Eye (tissue), 1 donor: ENCODE measurements around the gene PRRX2.
A peak's percentile ranks its signal among the peaks of the same experiment; 100 is the strongest.

Experiments used
- DNase-seq: peaks from one replicate; pipeline ENCODE4 v3.0.0-alpha.2; 2015

Gene PRRX2

DNA sequence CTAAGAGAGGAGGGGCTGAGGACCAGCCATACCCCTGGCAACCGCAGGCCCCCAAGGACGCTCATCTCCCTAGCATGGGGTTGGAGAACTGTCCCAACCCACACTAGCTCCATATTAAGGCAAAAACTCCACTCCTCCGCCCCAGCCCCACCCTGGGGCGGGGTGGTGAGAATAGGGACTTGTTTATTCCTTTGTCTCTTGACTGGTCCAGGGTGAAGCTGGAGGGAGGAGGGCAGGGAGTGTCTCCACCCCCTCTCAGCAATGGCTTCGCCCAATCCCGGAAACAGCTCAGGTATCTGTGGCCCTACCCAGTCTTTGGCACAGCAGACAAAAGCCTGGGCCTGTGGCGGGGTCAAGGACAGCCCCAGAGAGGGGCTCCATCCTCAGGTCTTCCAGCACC is 16.9 kb downstream of the PRRX2 start:
- DNase-seq = no peak

DNA sequence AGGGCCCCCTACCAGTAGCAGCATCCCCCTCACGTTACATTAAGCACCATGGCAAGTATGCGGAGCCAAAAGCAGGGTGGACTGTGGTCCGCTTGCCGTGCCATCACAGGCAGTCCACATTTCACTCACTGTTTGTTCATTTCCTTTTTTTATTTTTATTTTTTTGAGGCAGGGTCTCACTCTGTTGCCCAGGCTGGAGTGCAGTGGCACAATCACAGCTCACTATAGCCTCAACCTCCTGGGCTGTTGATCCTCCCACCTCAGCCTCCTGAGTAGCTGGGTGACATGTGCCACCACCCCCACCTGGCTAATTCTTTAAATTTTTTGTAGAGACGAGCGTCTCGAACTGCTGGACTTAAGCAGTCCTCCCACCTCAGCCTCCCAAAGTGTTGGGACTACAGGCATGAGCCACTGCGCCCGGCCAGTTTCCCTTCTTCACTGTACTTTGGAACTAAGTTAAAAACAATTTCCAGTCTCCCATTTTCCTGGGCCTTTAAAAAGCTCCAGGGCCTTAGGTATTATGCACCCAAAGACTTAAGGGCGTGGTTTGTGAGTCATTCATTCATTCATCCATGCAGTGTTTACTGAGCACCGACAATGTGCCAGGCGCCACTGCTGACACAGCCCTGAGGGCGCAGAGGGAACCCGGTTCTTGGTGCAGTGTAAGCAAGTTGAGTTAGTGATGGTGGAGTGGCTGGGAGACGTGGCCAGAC is 19.9 kb downstream of the PRRX2 start:
- DNase-seq = no peak

DNA sequence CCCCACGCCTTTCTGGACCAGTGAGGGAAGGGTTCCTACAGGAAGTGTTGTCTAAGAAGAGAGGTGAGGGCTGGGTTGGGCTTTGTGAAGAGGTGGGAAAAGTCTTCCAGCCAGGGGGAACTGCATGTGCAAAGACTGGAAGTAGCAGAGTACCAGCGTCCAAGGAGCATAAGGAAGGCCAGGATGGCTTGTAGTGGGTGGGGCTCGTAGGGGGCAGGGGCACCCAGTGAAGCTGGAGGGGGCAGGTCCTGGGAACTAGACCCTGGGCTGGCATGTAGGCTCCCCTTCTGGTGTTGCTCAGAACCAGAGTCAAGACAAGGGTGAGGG is 20.4 kb downstream of the PRRX2 start:
- no peak for DNase-seq

DNA sequence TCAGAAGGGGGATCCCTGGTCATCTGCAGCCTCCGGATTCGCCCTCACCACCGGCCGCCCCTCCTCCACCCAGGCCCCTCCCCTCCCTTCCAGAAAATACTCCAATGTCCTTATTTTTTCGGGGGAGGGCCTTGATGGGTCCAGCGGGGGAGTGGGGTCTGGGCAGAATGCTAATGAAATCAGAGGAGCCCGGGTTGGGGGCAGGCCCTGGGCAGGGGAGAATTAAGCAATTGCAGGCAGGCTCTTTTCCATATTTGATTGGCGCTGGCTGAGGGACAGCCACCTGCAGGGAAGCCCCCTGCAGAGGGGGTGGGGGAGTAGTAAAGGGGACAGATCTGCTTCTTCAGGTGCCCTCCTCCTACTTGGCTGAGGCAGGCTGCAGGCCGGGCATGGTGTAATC is 21.3 kb downstream of the PRRX2 start:
- no peak for DNase-seq

DNA sequence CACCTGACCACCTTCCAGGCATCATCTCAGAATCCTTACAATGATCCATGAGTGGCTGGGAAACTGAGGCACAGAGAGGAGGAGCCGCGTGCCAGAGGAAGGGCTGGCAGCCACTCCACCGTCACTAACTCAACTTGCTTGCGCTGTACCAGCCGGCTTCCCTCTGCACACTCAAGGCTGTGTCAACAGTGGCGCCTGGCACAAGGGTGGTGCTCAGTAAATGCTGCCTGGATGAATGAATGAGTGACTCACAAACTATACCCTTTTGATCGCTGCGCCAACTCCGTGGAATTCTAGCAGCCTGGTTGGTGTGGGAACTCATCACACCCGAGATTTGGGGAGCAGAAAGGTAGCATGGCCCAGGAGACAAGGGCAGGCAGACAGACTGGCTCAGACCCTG is 21.9 kb downstream of the PRRX2 start:
- DNase-seq = no peak

DNA sequence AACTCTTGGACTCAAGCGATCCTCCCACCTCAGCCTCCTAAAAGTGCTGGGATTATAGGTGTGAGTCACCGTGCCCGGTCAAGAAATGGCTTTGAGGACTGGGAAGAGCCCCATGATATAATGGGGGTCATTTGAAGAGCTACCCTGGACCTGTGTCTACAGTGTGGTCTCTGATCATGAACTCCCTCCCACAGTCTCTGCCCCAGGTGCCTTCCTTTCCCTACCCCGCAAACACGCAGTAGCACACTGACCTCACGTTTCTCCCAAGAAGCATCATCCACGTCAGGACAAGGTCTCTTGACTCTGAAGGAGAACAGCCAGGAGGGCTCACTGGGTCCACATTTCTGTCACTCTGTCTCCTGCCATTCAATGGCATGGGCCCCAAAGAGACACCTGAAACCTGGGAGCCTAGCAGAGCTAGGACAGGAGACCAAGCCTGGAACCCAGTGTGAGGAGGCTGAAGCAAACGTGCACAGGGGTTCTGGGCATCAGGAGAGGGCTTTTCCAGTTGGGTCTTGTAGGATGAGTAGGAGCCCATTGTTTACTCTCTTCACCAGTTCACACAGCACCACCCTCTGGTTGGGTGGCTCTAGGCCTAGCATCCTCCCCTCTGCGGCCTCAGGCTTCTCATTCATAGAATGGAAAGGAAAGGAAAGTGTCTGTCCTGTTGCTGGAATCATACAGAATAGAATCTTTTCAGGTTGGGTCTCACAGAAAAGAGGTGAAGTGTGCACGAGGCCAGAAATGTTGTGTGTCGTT is 23.0 kb downstream of the PRRX2 start:
- DNase-seq = no peak

DNA sequence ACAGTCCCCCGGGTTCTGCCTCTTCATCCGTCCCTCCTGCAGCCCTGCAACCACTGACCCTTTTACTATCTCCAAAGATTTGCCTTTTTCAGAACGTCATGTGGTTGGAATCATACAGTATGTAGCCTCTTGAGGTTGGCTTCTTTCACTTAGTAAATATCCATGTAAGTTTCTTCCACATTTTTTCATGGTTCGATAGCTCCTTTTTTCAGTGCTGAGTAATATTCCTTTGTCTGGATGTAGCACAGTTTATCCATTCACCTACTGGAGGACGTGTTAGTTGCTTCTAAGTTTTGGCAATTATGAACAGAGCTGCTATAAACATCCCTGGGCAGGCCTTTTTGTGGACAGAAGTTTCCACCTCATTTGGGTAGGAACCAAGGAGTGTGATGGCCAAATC is 27.1 kb downstream of the PRRX2 start:
- no peak for DNase-seq

DNA sequence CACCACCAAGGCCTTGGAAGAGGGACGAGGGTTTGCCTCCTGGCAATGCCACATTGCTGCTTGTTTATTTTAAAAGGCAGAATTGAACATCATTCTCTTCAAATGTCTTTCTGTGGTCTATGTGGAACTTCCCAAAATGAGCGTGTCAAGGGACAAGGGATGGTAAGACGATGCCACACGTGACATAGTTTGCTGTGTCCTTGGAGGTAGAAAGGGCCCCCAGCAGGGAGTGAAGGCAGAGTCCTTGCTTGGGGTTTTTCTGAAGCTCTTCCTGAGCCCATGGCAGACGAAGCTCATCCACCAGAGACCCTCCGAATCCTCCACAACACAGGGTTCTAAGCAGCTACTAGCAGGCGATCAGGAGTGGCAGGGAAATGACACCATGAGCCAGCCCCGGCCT is 28.3 kb downstream of the PRRX2 start:
- no peak for DNase-seq

DNA sequence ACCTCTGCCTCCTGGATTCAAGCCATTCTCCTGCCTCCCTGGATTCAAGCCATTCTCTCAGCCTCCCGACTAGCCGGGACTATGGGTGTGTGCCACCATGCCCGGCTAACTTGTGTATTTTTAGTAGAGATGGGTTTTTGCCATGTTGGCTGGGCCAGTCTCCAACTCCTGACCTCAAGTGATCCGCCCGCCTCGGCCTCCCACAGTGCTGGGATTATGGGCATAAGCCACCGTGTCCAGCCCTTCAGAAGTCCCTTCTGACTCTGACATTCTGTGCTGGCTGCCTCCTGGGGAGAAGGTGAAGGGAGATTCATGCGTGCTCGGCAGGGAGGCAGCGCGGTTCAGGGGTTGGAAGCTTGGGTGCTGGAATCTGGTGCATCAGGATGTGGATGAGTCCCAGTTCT is 28.8 kb downstream of the PRRX2 start:
- DNase-seq = no peak

DNA sequence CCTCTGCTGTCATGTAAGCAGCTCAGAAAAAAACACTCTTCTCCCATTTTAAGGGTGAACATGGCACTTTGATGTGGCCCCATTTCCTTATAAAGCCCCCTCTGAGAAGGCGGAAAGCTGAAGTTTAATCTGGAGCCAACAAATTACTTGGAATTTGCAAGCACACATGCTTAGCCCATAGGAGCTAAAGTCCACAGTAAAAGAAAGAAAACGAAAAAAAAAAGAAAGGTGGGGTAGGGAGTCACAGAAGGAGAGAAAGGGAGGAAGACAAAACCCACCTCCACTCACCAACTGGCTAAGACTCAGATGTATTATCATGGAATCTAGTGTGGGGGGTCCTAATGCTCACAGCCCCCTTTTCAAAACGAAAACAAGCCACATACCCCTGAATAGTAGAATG is 30.4 kb downstream of the PRRX2 start:
- DNase-seq = no peak

DNA sequence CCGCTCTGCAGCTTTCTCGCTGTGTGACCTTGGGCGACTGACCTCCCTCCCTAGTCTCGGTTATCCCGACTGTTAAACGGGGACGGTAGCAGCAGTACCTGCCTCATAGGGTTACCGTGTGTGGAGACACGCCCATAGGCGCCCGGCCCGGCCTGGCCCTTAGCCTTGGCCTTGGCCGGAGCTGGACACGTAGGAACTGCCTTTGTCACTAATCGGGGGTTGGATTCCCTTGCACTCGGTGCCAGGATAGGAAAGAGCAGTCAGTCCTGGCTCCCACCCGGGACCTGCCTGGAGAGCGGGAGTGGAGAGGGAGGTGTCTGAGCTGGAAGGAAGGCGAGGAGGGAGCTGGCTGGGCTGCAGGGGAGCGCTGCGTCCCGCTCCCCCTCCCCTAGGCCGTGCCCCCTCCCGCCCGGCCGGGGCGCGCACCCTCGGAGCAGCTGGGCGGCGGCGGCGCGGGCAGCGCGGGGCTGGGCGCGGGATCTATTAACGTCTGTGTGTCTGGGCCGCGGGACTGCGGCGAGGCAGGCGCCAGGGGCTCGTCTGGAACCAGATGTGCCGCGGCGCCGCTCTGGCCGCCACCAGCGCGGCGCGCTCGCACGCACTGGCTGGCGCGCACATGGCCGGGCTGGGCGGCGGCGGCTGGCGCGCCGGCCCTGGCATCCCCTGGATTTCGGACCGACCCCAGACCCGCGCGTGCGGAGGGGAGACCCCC is 31.7 kb downstream of the PRRX2 start:
- peak; percentile 74 for DNase-seq

DNA sequence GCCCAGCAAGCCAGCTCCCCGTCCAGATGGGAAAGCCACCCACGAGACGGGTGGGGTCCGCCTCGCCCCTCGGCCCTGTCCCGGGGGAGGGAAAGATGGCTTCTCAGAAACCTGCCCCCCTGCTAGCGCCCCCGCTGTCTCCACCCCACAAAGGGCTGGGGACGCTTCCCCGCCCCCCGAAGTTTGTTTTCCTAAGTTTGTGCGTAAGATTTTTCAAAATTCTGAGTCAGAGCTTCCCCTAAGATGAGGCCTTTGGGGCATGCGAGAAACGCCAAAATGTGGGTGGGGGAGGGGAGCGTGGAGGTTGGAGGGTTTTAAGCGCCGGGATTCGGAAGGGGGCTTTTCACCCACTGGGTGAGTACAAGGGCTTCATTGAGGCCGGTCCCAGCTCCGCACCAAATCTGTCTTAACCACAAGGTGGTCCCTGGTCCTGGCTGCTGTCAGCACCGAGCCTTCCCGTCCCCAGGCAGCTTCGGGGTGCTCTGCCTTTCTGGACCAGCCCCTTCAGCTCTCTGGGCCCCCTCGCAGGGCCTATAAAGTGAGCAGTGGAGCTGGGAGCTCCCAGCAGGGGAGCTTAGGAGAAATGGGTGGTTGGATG is 32.3 kb downstream of the PRRX2 start:
- DNase-seq = peak; percentile 74

DNA sequence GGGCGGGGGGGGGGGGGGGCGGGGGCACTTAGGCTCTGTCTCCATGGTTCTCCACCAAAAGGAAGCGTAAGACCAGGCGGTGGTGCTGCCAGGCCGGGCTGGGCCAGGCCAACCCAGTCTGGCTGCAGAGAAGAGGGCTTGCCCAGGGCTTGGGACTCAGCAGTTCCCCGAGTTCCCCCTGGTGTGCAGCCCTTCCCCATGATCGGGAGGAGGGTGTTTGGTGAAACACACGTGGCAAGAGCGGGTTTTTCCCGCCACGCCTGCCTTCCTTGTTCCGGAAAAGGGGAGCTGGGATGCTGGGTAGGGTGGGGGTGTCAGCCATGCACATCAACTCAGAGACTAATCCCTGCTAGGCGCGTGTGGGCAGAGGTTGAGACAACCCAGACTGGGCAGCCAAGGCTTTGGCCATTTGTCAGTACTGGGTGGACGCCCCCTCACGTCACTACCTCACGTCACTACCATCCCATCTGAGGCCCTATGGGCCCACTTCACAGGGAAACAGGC is 32.9 kb downstream of the PRRX2 start:
- DNase-seq = no peak

DNA sequence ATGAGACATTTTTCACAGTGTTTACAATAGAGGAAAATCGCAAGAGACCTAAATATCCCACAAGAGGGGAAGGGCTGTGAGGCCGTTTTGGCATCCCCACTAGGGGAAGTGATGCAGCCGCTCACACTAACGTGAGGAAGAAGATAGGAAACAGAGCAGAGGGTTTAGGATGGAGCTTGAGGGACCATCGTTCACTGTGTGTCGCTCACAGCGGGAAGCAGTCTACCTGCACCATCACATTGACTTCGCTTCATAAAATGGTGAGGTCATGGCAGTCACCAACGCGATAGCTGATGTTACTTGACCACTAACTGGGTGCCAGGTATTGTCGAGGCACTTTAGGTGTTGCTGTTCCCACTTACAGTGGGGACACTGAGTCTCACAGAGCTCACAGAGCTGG is 35.6 kb downstream of the PRRX2 start:
- no peak for DNase-seq

DNA sequence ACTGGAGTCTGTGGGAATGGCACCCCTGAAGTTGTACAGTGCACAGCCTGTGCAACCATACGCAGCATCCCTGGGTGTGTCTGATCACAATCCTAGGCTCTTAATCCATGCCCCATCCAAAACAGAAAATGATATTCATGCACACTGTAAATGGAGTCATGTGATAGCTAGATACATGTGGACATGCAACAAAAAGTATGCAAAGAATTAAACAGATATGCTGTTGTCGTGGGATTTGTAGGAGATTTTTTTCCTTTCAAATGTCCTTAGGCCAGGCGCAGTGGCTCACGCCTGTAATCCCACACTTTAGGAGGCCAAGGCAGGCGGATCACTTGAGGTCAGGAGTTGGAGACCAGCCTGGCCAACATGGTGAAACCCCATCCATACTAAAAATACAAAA is 36.1 kb downstream of the PRRX2 start:
- no peak for DNase-seq

DNA sequence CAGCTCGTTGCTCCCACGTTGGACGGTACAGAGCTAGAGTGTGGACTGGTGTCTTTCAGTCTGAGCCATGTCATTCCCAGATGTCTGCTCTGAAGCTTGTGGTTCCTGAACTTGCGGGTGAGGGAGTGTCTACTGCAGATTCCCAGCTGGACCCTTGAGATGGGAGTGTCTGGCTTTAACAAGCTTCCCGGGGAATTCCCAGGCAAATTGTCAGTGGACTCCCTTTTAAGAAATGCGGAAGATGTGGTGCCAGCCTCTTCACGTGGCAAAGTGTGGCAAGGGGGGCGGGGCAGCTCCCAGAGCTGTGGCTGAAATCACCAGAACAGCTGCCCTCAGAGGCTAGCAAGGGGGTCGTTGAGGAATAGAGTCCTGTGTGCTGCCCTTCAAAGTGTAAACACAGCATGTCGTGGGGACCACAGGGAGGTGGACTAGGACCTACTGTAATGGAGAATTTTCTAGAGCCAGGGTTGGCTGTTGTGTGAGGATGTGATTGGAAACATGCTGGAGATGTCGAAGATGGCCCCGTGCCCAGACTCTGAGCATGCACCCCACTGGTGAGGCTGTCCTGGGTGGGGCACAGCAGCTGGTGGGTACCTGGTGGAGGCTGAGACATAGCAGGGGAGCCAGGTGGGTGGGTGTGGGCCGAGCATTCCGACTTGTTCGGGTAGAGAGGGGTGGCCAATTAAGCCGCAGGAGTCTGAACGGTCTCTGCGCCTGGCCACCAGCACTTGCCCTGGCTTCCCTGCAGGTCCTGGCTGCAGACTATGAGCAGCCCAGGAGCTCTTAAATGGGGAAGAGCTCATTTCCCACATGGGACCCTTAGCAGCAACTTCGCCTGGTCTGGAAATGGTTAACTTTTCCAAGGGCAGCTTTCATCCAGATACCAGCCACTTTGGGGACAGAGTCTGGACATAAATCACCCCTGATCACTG is 37.4 kb downstream of the PRRX2 start:
- peak; percentile 30 for DNase-seq

DNA sequence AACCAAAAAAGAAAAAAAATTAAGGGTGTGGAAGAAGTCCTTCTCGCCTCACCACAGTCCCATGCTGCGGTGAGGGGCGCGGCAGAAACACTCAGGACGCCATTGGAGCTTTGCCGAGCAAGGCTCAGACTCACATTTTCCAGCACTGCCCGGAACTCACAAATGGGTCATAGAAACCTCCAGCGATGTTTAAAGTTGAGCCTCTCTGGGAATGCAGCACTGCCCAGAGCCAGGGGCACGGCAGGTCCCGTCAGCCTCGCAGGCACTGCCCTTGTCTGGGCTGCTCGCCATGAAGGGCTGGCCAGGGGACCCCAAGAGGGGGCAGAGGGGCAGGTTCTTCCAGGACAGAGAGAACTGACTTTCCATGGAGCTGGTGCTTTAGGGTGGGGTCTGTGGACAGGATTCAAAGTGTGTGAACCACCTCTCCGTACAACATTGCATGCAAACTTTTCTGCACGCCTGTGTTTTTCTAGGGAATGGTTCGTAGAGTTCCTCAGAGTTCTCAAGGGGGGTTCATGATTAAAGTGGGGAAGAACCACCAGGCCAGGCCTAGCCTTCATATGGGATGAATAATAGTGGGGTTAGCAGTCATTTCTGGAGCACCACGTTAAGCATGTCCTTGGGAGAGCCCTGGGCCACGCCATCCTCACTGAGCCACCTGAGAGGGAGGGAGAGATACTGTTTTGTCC is 38.4 kb downstream of the PRRX2 start:
- peak; percentile 48 for DNase-seq

DNA sequence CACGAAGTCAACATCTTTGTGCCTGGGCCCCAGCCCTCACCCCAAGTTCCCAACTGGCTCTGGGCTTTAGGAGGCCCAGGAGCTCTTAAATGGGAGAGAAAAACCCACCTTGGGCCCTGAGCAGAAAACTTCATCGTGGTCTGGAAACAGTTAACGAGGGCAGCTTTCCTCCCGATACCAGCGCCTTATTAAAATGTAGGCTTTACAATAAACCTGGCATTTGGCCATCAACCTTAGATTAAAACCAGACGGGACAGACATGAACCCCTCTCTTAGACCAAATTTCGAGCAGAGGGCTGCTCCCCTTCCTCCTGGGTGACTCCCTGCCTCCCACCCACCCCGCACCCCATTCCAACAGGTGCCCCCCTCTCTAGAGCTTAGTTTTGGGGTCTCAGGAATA is 39.4 kb downstream of the PRRX2 start:
- peak; percentile 66 for DNase-seq

DNA sequence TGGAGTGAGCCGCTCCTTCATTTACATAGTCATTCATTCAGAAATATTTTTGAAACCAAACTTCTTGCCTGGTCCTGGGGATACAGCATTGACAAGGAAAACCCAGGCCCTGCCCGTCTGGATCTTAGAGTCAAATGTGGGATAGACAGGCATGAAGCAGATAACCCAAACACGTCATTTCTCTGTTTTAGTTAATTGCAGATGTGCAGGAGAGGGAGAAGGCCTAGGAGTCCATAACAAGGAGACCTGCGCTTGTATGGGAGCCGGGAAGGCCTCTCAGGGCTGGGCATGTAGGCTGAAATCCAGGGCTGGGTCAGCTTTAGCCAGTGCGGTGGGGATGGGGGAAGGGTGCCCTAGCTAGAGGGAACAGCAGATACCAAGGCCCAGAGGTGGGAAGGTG is 43.3 kb downstream of the PRRX2 start:
- DNase-seq = no peak

DNA sequence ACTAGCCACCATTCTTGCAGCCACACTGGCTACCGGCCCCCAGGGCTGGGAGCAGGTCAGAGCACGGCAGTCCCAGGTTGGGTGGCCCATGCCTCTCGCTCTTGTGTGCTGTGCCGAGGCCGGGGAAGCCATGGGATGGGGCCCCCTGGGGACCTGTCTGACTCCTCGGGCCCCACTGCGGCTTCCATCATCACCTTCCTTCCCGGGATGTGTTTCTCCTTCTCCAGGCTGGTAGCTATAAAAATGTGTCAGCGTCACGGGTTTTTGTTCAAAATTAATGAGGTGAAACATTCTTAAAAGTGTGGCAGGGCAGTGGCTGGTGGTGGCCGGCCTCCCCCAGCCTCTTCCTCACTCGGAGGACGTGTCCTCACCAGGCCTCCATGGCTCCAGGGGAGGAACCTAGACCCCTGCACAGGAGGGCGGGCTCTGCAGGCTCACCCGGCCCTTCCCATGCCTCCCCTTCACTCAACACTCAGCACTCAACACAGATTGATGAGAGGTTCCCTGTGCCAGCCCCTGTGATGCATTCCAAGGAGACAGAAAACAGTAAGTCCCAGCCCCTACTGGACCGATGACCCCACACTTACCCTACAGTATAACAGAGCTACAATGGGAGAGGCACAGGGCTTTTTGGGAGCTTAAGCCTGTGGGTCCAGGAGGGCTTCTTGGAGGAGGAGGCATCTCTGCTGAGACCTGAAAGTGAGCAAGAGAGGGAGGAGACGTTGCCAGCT is 44.2 kb downstream of the PRRX2 start:
- DNase-seq = peak; percentile 48

DNA sequence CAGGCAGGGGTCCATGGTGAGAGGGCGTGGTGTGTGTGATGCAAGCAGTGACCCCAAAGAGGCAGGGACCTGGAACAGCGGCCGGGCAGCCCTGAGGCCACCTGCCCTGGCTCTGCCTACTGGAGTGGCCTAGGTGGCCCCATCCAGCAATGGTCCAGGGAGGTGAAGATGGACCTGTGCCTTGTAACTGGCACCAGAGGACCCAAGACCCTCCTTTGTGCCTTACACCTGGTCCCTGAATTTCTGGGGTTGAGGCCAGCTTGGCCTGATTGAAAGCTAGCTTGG is 44.7 kb downstream of the PRRX2 start:
- DNase-seq = no peak
